CD4-positive, alpha-beta T cell treated with Interleukin-17A for 1 hour (primary cell): ENCODE results near the gene ACER2.
"Not testable (repeated sequence)": the region's sequence is repeated elsewhere in the genome, so short reads cannot be mapped to it uniquely, and the experiment has no call there.

Source experiments
- DNase-seq: peaks from one replicate; pipeline ENCODE4 v3.0.0-alpha.2; 2020

The ACER2 gene

GRCh38 chr9:19408693-19409400 lies at the start of gene ACER2:
ACER2 (plus strand) TSS chr9:19409009; CDS start chr9:19409085, 76 bp downstream.
- peak; percentile 96 for DNase-seq

- no peak for DNase-seq
Observed at GRCh38 chr9:19369107-19369506, 39.7 kb upstream of the ACER2 start.

GRCh38 chr9:19371942-19372341 lies 36.9 kb upstream of the ACER2 start:
- DNase-seq: no peak

DNA sequence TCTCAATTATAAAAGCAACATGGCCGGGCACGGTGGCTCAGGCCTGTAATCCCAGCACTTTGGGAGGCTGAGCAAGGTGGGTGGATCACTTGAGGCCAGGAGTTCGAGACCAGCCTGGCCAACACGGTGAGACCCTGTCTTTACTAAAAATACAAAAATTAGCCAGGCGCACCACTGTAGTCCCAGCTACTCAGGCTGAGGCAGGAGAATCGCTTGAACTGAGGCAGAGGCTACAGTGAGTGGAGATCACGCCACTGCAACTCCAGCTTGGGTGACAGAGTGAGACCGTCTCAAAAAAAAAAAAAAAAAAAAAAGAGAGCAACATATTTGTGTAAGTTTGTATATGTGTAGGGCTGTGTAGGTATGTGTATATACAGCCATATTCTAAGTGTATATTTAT lies 36.2 kb upstream of the ACER2 start:
- no peak for DNase-seq

DNA sequence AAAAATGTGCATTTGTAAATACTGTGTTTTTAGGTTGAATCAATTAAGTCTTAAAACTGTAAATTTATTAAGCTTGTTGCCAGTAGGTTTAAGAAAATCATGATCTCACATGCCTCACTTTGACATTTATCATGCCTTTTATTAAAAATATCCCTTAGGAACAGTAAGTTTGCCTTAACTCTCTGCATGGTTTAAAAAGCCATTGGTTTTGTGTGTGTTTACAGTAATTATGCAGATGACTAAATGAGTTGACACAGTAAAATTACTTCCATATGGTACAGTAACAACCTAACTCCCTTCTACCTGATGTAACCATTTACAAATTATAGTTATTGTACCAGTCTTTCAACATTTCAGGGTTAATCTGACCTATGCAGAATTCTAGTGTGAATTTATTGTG lies 35.3 kb upstream of the ACER2 start:
- DNase-seq: no peak

DNA sequence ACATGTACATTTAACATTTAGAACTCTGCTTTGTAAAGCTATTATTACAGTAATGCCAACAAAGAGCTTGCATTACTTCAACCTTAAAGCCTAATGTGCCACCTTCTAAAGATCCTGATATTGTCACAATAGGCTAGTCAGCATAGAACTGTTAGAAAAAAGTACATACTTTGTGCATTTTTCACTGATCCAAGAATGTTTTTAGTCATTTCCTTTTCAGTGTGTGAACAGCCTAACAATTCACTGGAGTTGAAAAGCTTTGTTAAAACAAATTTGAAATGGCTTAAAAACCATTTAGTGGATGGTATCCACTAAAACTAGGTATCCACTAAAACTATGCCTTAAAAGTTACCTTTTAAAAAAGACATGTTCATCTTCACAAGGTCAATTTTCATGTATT lies 33.3 kb upstream of the ACER2 start:
- no peak for DNase-seq

DNA sequence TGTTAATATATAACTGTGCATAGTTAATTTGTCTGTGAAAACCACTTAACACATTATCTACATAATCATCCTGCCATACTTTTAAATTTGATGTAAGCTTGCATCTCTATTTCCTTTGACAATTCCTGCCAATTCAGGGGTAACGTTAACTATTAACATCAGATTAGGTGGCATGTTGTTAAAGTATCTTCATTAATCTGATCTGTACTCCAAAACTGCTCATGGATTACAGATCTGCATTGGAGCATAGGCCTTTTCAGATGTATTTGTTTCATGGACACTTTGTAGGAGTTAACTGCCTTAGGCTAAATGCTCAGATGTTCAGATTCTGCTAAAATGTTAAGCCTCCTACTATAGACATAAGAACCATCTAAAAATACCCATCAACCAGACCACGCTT lies 31.9 kb upstream of the ACER2 start:
- no peak for DNase-seq

- DNase-seq: peak; percentile 2
Observed at GRCh38 chr9:19378164-19378563, 30.6 kb upstream of the ACER2 start.

DNA sequence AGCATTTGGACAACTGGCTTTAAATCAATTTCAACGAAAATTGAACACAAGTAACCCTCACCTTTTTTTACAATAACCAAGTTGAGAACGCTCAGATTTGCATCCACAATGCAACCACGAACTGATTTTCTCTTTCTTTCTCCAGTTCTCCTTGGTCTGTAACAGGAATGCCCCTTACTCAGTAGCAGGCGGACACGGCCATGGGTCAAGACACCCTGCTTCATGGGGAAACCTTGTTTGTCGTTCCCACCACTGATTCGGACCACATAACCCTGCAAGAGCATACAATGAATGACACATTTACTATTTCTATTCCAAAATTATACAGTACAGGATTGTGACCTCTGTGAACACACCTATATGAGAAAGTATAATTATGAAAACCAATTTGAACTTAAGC lies 30.2 kb upstream of the ACER2 start:
- peak; percentile 5 for DNase-seq

GRCh38 chr9:19379283-19379682 lies 29.5 kb upstream of the ACER2 start:
- DNase-seq: no peak

DNA sequence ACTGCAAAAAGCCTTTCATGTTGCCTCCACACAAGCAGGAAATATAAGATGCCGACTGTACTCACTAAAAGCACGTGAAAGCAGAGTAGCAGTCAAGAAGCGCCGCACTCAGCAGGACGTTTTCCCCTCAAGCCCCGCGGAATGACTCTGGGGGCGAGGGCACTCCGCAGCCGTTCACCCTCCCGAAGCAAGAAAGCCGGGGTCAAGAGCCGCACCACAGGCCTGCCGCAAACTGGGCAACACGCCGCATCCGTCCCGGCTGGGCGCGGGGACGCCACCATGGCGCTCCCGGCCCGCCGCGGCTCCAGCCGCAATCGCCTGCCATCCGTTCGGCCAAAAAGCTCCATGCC lies 29.1 kb upstream of the ACER2 start:
- peak; percentile 60 for DNase-seq

- DNase-seq: no peak
Observed at GRCh38 chr9:19380826-19381075, 28.1 kb upstream of the ACER2 start.

- DNase-seq: no peak
Observed at GRCh38 chr9:19381656-19382055, 27.2 kb upstream of the ACER2 start.

DNA sequence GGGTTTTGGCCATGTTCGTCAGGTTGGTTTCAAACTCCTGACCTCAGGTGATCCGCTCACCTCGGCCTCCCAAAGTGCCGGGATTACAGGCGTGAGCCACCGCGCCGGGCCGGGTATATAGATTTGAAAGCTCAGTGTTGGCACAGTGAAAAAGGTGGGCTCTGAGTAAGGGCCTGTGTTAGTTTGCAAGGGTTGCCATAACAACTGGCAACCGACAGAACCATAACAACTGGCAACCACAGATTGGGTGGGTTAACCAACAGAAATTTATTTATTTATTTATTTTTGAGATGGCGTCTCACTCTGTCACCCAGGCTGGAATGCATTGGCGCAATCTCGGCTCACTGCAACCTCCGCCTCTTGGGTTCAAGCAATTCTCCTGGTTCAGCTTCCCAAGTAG lies 23.6 kb upstream of the ACER2 start:
- not testable (repeated sequence) for DNase-seq

DNA sequence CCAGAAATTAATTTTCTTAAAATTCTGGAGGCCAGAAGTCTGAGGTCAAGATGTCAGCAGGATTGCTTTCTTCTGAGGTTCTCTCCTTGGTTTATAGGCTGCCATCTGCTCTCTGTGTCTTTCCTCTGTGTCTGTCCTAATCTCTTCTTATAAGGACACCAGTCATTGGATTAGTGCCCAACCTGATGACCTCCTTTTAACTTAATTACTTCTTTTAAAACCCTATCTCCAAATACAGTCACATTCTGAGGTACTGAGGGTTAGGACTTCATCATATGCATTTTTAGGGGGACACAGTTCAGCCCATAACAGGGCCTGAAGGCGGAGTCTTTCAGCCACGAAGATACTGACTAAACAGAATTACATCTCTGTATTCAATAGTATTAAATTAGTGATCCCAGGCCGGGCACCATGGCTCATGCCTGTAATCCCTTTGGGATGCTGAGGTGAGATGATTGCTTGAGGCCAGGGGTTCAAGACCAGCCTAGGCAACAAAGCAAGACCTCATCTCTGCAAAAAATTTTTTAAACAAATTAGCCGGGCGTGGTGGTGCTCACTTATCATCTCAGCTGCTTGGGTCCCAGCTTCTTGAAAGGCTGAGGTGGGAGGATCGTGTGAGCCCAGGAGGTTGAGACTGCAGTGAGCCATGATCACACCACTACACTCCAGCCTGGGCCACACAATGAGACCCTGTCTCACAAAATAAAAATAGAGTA lies 22.9 kb upstream of the ACER2 start:
- no peak for DNase-seq

DNA sequence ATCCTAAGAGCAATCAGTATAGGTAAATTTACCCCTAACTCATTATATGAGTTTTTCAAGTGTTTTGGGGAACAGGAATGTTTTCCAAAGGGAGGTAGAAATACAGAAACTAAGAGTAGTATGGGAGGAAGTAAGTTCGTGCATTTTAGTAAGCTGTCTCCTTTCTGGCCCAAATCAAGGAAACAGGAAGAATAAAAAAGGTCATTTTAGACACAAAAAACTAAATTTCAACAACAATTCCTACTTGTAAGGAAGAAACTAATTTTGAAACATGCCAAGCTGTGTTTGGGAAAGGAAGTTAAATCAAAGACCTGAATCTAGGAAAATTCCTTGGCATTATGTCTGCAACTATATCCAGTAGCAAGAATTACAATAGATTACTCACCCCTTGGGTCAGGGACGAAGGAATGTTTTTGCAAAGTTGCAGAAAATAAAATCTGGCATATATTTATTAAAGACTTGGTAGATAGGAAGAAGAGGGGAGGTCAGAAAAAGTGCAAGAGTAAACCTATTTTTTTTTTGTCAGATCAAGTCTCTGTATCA lies 22.2 kb upstream of the ACER2 start:
- DNase-seq: no peak

GRCh38 chr9:19387317-19387716 lies 21.5 kb upstream of the ACER2 start:
- DNase-seq: no peak

GRCh38 chr9:19389539-19389938 lies 19.3 kb upstream of the ACER2 start:
- DNase-seq: not testable (repeated sequence)

DNA sequence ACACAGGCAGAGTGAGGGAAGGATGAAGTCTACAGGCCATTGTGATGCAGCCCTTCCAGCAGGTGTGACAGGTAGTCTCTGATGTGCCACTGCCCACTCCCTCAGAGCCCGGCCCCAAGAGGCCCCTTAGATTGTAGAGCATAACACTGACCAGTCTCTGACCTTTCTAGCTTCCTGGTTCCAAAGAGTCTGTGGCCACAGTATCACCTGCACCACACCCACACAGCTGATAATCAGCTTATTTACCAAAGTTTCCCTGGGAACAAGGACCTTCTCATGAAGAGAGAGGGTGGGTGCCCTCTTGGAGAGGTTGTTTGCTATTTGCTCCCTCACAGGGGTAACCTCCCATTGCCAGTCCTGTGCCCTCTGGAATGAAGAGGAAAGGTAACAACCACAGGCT lies 11.0 kb upstream of the ACER2 start:
- DNase-seq: no peak

GRCh38 chr9:19403231-19403630 lies 5.6 kb upstream of the ACER2 start:
- DNase-seq: not testable (repeated sequence)

- DNase-seq: no peak
Observed at GRCh38 chr9:19404283-19405075, 4.3 kb upstream of the ACER2 start.

- DNase-seq: no peak
Observed at GRCh38 chr9:19405771-19406170, 3.0 kb upstream of the ACER2 start.

DNA sequence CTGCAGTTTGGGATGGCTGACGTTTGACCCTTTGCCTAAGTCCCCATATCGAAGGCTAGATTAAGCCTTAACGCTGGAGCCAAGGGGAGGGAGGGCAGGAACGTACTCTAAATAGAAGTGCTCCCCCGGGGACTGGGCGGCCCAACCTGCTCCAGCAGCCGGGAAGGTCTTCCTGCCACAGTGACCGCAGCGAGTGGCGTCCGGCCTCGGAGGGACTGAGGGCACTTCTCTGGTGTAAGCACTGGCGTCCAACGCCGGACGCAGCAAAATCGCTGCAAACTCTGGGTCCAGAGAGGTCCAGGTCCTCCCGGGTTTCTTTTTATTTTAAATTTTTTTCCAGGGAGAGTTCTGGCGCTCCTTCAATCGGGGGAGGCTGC lies 505 bp upstream of the ACER2 start:
- no peak for DNase-seq
